Measurements from ENCODE around the gene RHBG. TPM values are rescaled to one million over a fixed set of nuclear protein-coding genes. Genes with fewer than 3 reads are reported as not detected.
A peak's percentile ranks its signal among the peaks of the same experiment; 100 is the strongest.
"Not testable (repeated sequence)": the region's sequence is repeated elsewhere in the genome, so short reads cannot be mapped to it uniquely, and the experiment has no call there.

RHBG gene
- 10 to 100 TPM; 11.7 to 17.3 (median 13.4) TPM for polyA plus RNA-seq (ENCODE audit: insufficient read length in 4 of 4)

GRCh38 chr1:156368889-156369684, at the start of gene RHBG:
RHBG (plus strand) TSS chr1:156369211; CDS start chr1:156369250, 39 bp downstream.
- DNase-seq (ENCODE audit: low read depth in 4 of 4, low spot score in 3 of 4): no peak

- DNase-seq (ENCODE audit: low read depth in 4 of 4, low spot score in 3 of 4): peak in 1 of 4 donors; percentile 16
These were observed 49.3 kb upstream of the RHBG start for GRCh38 chr1:156319664-156320063.

- DNase-seq (ENCODE audit: low read depth in 4 of 4, low spot score in 3 of 4): no peak
These were observed 48.5 kb upstream of the RHBG start for GRCh38 chr1:156320560-156320959.

GRCh38 chr1:156323179-156323578, 45.8 kb upstream of the RHBG start:
- not testable (repeated sequence) for DNase-seq (ENCODE audit: low read depth in 4 of 4, low spot score in 3 of 4)

- no peak for DNase-seq (ENCODE audit: low read depth in 4 of 4, low spot score in 3 of 4)
These were observed 32.8 kb upstream of the RHBG start for GRCh38 chr1:156336242-156336641.

- DNase-seq (ENCODE audit: low read depth in 4 of 4, low spot score in 3 of 4): no peak
These were observed 31.7 kb upstream of the RHBG start for GRCh38 chr1:156337052-156337887.

GRCh38 chr1:156337888-156338179, 31.2 kb upstream of the RHBG start:
- peak in 1 of 4 donors; percentile 9 for DNase-seq (ENCODE audit: low read depth in 4 of 4, low spot score in 3 of 4)

GRCh38 chr1:156338180-156338976, 30.6 kb upstream of the RHBG start, which contains the start of the genes CCT3 and TSACC:
CCT3 (minus strand) TSS chr1:156338292; CDS start chr1:156338184, 108 bp downstream.
TSACC (plus strand) TSS chr1:156338526; CDS start chr1:156339758, 1,232 bp downstream.
- peak; percentile 98 to 100 (median 100) for DNase-seq (ENCODE audit: low read depth in 4 of 4, low spot score in 3 of 4)

- DNase-seq (ENCODE audit: low read depth in 4 of 4, low spot score in 3 of 4): no peak
These were observed 26.6 kb upstream of the RHBG start for GRCh38 chr1:156342166-156342955.

GRCh38 chr1:156344409-156344808, 24.6 kb upstream of the RHBG start:
- no peak for DNase-seq (ENCODE audit: low read depth in 4 of 4, low spot score in 3 of 4)

- DNase-seq (ENCODE audit: low read depth in 4 of 4, low spot score in 3 of 4): not testable (repeated sequence)
These were observed 23.0 kb upstream of the RHBG start for GRCh38 chr1:156346035-156346434.

GRCh38 chr1:156346636-156347035, 22.4 kb upstream of the RHBG start:
- DNase-seq (ENCODE audit: low read depth in 4 of 4, low spot score in 3 of 4): no peak

GRCh38 chr1:156347331-156347730, 21.7 kb upstream of the RHBG start:
- DNase-seq (ENCODE audit: low read depth in 4 of 4, low spot score in 3 of 4): no peak

- DNase-seq (ENCODE audit: low read depth in 4 of 4, low spot score in 3 of 4): not testable (repeated sequence)
These were observed 16.5 kb upstream of the RHBG start for GRCh38 chr1:156352481-156352880.

- DNase-seq (ENCODE audit: low read depth in 4 of 4, low spot score in 3 of 4): no peak
These were observed 12.6 kb upstream of the RHBG start for GRCh38 chr1:156356262-156356874.

GRCh38 chr1:156356875-156357534, 12.0 kb upstream of the RHBG start:
- peak in 2 of 4 donors; percentile 38 for DNase-seq (ENCODE audit: low read depth in 4 of 4, low spot score in 3 of 4)

GRCh38 chr1:156357977-156358376, 11.0 kb upstream of the RHBG start:
- no peak for DNase-seq (ENCODE audit: low read depth in 4 of 4, low spot score in 3 of 4)

GRCh38 chr1:156358641-156359040, 10.4 kb upstream of the RHBG start:
- no peak for DNase-seq (ENCODE audit: low read depth in 4 of 4, low spot score in 3 of 4)

GRCh38 chr1:156359249-156359648, 9.8 kb upstream of the RHBG start:
- DNase-seq (ENCODE audit: low read depth in 4 of 4, low spot score in 3 of 4): no peak
